Hepatocyte (in vitro differentiated cells): Measurements from ENCODE around the gene TRAM2. TPM values are rescaled to one million over a fixed set of nuclear protein-coding genes. Genes with fewer than 3 reads are reported as not detected.

Experiments
- DNase-seq: peaks from one replicate; pipeline ENCODE4 v3.0.0-alpha.2; 2016; ENCODE audit warnings: low spot score
- H2AFZ ChIP-seq: fragments of 200-600 bp; sonication (generic); 2 replicates; pipeline ENCODE4 v1.6.0; 2016; ENCODE audit warnings: antibody characterized with exemption, mild to moderate bottlenecking
- H3K27ac ChIP-seq: fragments of 200-600 bp; sonication (generic); 2 replicates; pipeline ENCODE4 v1.5.1; 2016; ENCODE audit warnings: mild to moderate bottlenecking
- H3K27me3 ChIP-seq: fragments of 200-600 bp; sonication (generic); 2 replicates; pipeline ENCODE4 v1.6.1; 2016
- H3K36me3 ChIP-seq: fragments of 200-600 bp; sonication (generic); replicated peaks from 2 replicates; pipeline ENCODE4 v1.5.1; 2016; ENCODE audit warnings: low read depth; ENCODE audit not compliant: insufficient read depth
- H3K4me1 ChIP-seq: fragments of 200-600 bp; sonication (generic); 2 replicates; pipeline ENCODE4 v1.5.1; 2016; ENCODE audit warnings: mild to moderate bottlenecking, moderate library complexity; ENCODE audit not compliant: insufficient read depth
- H3K4me2 ChIP-seq: fragments of 200-600 bp; sonication (generic); 2 replicates; pipeline ENCODE4 v1.6.0; 2016
- H3K4me3 ChIP-seq: fragments of 200-600 bp; sonication (generic); 2 replicates; pipeline ENCODE4 v1.5.1; 2016; ENCODE audit warnings: mild to moderate bottlenecking
- H3K79me2 ChIP-seq: fragments of 200-600 bp; sonication (generic); 2 replicates; pipeline ENCODE4 v1.6.0; 2017; ENCODE audit warnings: mild to moderate bottlenecking
- H3K9me2 ChIP-seq: fragments of 200-600 bp; sonication (generic); replicated peaks from 2 replicates; pipeline ENCODE4 v1.6.0; 2017; ENCODE audit warnings: mild to moderate bottlenecking; ENCODE audit not compliant: insufficient read depth
- H3K9me3 ChIP-seq: fragments of 200-600 bp; sonication (generic); 2 replicates; pipeline ENCODE4 v1.5.1; 2016; ENCODE audit warnings: low read depth, mild to moderate bottlenecking
- H4K20me1 ChIP-seq: fragments of 200-600 bp; sonication (generic); 2 replicates; pipeline ENCODE4 v1.6.0; 2016; ENCODE audit warnings: mild to moderate bottlenecking; ENCODE audit not compliant: insufficient read depth, poor library complexity, severe bottlenecking
- EZH2 ChIP-seq: fragments of 200-600 bp; sonication (generic); IDR thresholded peaks from 2 replicates; pipeline ENCODE4 v1.6.1; 2016; ENCODE audit warnings: antibody characterized with exemption, mild to moderate bottlenecking, borderline replicate concordance
- EZH2phosphoT487 ChIP-seq: fragments of 200-600 bp; sonication (generic); IDR thresholded peaks from one replicate; pipeline ENCODE4 v1.6.1; 2018; ENCODE audit warnings: antibody characterized with exemption, mild to moderate bottlenecking, low read depth, moderate library complexity; ENCODE audit not compliant: unreplicated experiment, severe bottlenecking
- WGBS: methylation state at CpG from one replicate; pipeline ENCODE4 v1.1.6; 2016; ENCODE audit warnings: low lambda C conversion rate; ENCODE audit errors: missing lambda C conversion rate; 5-methylcytosine and 5-hydroxymethylcytosine counted together
- polyA plus RNA-seq: library from polyadenylated mRNA; unstranded; fragments of >200 nt; fragmentation: Nextera tagmentation; extraction: Ambion mirVana; gene quantifications from 2 replicates; pipeline ENCODE4 v1.2.1, GENCODE V29; 2016
- total RNA-seq: library from RNA; depleted of rRNA; stranded (reverse); fragments of >200 nt; gene quantifications from 2 replicates; pipeline ENCODE4 v1.2.3, GENCODE V29; 2014
- TF ChIP-seq, protein P1 (sequence below): fragments of 200-600 bp; sonication (generic); IDR thresholded peaks from 2 replicates; pipeline ENCODE4 v1.5.1; 2016; ENCODE audit warnings: antibody characterized with exemption, mild to moderate bottlenecking; ENCODE audit not compliant: poor library complexity

The TRAM2 gene
- total and polyA plus RNA-seq, 2 experiments from 2014 or later: 29.6 to 47.6 TPM

DNA sequence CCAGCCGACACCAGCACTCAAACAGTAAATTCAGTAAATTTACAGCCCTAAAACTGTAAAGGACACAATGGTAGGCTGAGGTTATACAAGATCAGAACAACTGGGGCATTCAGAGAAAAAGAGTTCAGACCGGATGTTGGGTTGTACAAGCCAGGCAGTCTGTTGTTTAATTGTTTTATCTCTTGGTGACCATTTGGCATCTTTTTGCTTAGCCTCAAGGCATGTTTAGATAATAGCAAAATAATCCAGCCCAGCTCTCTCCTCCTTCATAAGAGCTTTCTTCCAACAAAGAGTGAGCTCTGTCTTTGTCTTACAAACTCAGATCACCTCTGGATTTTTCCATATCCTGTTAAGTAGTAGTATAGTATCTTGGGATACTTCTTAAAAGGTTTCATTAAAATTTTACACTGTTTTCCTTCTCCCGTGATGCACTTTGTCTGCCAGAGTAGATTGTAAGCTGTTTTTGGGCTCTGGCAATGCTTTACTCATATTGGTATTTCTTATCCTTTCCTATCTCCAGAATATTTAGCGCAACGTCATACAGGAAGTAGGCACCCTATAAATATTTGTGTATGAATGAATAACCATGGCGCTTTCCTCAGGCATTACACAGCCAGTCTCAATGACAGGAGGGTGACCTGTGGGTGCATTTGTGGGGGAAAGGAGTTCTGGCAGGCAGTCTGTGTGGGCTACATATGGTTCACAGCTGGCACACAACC, 35.6 kb upstream of the TRAM2 start:
- peak overlapping the region; percentile 88 for H3K27ac ChIP-seq
- H3K4me2 ChIP-seq: no peak overlapping the region
- WGBS: 58% methylated on average over 6 of the region's 6 CpGs

DNA sequence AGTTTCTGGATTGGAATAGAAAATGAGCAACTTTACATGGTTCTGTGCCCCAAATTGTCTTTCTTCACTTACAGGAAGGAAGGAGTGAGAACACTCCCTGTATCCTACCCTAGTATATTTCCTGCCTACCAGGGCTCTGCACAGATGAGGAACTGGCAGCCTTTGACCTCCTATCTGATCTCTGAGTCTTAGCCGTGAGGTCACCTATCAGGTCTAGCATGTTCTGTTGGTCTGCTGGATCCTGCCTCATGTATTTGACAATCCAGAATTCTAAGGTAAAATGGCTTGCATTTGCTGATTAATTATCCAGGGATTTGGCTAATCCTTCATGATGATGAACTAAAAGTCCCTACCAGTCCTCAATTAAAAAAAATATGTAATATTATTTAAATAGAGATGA, 35.0 kb upstream of the TRAM2 start:
- H3K27me3 ChIP-seq: no peaks in the 10 kb centered on the region
- no peak for DNase-seq
- H3K79me2 ChIP-seq: no peaks in the 10 kb centered on the region
- H3K36me3 ChIP-seq: no peaks in the 10 kb centered on the region
- H3K9me3 ChIP-seq: no peaks in the 10 kb centered on the region
- TF ChIP-seq EZH2: no peak
- no peaks in the 10 kb centered on the region for H4K20me1 ChIP-seq
- WGBS: 58% methylated on average over 1 of the region's 1 CpG
- no peak overlapping the region for H3K4me3 ChIP-seq
- H3K9me2 ChIP-seq: no peaks in the 10 kb centered on the region
- no peak overlapping the region for H3K4me2 ChIP-seq
- H3K27ac ChIP-seq: peak overlapping the region; percentile 88
- H2AFZ ChIP-seq: no peak overlapping the region
- peaks cover 23% of the 10 kb centered on the region for H3K4me1 ChIP-seq

More for the DNA sequence above, 35.6 kb upstream of the TRAM2 start:
- TF ChIP-seq EZH2phosphoT487: no peak
- no peaks in the 10 kb centered on the region for H4K20me1 ChIP-seq
- no peaks in the 10 kb centered on the region for H3K79me2 ChIP-seq
- H2AFZ ChIP-seq: peak overlapping the region; percentile 49
- no peak for DNase-seq
- no peaks in the 10 kb centered on the region for H3K9me3 ChIP-seq
- no peaks in the 10 kb centered on the region for H3K36me3 ChIP-seq
- no peak overlapping the region for H3K4me3 ChIP-seq
- peaks cover 23% of the 10 kb centered on the region for H3K4me1 ChIP-seq
- H3K27me3 ChIP-seq: no peaks in the 10 kb centered on the region
- no peaks in the 10 kb centered on the region for H3K9me2 ChIP-seq

DNA sequence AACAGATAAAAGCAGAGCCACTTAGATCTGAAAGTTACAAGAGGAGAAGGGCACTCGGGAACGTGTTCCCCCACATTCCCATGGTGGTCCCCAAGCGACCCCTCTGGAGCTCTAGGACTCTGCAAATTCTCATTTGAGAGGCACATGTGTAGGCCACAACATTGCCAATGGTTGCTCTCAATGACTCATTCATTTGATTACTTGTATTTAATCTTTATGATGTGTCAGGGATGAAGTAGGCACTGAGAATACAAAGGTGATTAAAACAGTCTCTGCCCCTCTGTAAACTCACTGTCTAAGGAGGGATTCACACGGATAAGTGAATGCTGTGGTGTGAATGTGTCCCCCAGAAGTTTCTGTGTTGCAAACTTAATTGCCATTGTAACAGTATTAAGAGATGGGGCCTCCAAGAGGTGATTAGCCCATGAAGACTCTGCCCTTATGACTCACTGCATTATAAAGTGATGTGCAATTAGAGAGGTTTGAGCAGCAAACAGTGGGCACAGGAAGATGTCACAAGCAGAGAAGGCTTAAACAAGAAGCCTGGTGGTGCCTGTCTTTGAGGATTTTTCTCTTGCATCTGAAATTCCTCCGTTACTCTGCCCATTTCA, 34.0 kb upstream of the TRAM2 start:
- Histone ChIP-seq H2AFZ (no peak overlapping the region), H3K4me3 (no peak overlapping the region), H3K27ac (peak overlapping the region; percentile 93), H3K4me2 (peak overlapping the region; percentile 17), H3K9me2 (no peaks in the 10 kb centered on the region), H3K79me2 (no peaks in the 10 kb centered on the region), H3K9me3 (no peaks in the 10 kb centered on the region), H4K20me1 (no peaks in the 10 kb centered on the region), H3K36me3 (no peaks in the 10 kb centered on the region), H3K4me1 (peaks cover 23% of the 10 kb centered on the region), H3K27me3 (no peaks in the 10 kb centered on the region)
- peak; percentile 49 for DNase-seq
- whole genome bisulfite sequencing: 56% methylated on average over 5 of the region's 5 CpGs
- TF ChIP-seq EZH2 (no peak), EZH2phosphoT487 (no peak)
- TF ChIP-seq, protein P1, sequence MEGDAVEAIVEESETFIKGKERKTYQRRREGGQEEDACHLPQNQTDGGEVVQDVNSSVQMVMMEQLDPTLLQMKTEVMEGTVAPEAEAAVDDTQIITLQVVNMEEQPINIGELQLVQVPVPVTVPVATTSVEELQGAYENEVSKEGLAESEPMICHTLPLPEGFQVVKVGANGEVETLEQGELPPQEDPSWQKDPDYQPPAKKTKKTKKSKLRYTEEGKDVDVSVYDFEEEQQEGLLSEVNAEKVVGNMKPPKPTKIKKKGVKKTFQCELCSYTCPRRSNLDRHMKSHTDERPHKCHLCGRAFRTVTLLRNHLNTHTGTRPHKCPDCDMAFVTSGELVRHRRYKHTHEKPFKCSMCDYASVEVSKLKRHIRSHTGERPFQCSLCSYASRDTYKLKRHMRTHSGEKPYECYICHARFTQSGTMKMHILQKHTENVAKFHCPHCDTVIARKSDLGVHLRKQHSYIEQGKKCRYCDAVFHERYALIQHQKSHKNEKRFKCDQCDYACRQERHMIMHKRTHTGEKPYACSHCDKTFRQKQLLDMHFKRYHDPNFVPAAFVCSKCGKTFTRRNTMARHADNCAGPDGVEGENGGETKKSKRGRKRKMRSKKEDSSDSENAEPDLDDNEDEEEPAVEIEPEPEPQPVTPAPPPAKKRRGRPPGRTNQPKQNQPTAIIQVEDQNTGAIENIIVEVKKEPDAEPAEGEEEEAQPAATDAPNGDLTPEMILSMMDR: no peak

DNA sequence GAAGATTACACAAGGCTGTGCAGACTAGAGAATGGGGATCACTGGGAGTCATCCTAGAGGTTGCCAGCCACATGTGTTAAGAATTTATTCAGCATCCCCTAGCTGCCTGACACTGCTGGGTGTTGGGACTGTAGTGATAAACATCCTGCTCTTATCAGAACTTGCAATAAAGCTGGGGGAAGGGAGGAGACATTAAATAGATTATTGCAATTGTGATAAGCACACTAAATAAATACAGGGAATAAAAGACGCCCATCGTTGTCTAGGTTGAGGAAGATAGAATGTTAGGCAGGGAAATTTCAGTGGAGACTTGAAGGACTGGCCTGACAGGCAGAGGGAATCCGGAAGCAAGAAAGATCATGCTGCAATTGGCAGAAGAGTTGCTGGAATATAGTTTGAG, 33.2 kb upstream of the TRAM2 start:
- no peaks in the 10 kb centered on the region for H3K9me3 ChIP-seq
- peak overlapping the region; percentile 93 for H3K27ac ChIP-seq
- H3K9me2 ChIP-seq: no peaks in the 10 kb centered on the region
- DNase-seq: no peak
- peaks cover 23% of the 10 kb centered on the region for H3K4me1 ChIP-seq
- no peak overlapping the region for H3K4me3 ChIP-seq
- TF ChIP-seq, protein P1: no peak
- TF ChIP-seq EZH2 (no peak), EZH2phosphoT487 (no peak)
- no peaks in the 10 kb centered on the region for H3K79me2 ChIP-seq
- no peak overlapping the region for H2AFZ ChIP-seq
- H3K27me3 ChIP-seq: no peaks in the 10 kb centered on the region
- H3K36me3 ChIP-seq: no peaks in the 10 kb centered on the region
- no peak overlapping the region for H3K4me2 ChIP-seq
- H4K20me1 ChIP-seq: no peaks in the 10 kb centered on the region
- 33% methylated on average over 3 of the region's 3 CpGs for WGBS
